OCI-LY7 (cell line): Measurements from ENCODE around the gene LVRN.

Experiments
- EZH2phosphoT487 ChIP-seq: fragments of 200-600 bp; sonication (generic); IDR thresholded peaks from 2 replicates; pipeline ENCODE4 v1.6.1; 2018; ENCODE audit warnings: low read depth, borderline replicate concordance, mild to moderate bottlenecking, mixed run types, antibody characterized with exemption, low read length, moderate library complexity, mixed read lengths
- TF ChIP-seq, protein P1 (sequence below): fragments of 200-600 bp; sonication (generic); conservative IDR thresholded peaks from 2 replicates; pipeline ENCODE4 v1.5.1; 2014; ENCODE audit warnings: mild to moderate bottlenecking, antibody characterized with exemption, low read length, moderate library complexity, mixed read lengths

- TF ChIP-seq, protein P1, sequence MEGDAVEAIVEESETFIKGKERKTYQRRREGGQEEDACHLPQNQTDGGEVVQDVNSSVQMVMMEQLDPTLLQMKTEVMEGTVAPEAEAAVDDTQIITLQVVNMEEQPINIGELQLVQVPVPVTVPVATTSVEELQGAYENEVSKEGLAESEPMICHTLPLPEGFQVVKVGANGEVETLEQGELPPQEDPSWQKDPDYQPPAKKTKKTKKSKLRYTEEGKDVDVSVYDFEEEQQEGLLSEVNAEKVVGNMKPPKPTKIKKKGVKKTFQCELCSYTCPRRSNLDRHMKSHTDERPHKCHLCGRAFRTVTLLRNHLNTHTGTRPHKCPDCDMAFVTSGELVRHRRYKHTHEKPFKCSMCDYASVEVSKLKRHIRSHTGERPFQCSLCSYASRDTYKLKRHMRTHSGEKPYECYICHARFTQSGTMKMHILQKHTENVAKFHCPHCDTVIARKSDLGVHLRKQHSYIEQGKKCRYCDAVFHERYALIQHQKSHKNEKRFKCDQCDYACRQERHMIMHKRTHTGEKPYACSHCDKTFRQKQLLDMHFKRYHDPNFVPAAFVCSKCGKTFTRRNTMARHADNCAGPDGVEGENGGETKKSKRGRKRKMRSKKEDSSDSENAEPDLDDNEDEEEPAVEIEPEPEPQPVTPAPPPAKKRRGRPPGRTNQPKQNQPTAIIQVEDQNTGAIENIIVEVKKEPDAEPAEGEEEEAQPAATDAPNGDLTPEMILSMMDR: no peak
- no peak for TF ChIP-seq EZH2phosphoT487
These were observed 15.6 kb upstream of the LVRN start for GRCh38 chr5:115946655-115947054.
